K562 (cell line): ENCODE measurements around the gene PPP4R1. TPM values are rescaled to one million over a fixed set of nuclear protein-coding genes. Genes with fewer than 3 reads are reported as not detected.

ENCODE experiments used
- ATAC-seq: fragments of 200-7000 bp; cut with Tn5 transposase; 3 replicates; pipeline ENCODE4 v1.9.1; 2020; ENCODE audit warnings: moderate library complexity
- BruUV-seq: library from RNA; stranded (reverse); fragments of 400-500 nt; replicated peaks from 2 replicates; lab custom pipeline; 2021; lab: Mats Ljungman, UMichigan
- CTCF ChIA-PET: fragments of 300-600 bp; formaldehyde crosslinking; extraction: SDS; loops from one replicate; lab custom pipeline; 2021; ENCODE audit warnings: low intra/inter-chr PET ratio; lab: Yijun Ruan, JAX
- POLR2A ChIA-PET: fragments of 300-600, 350-650 bp; sonication (Branson Sonifier 250); formaldehyde crosslinking; extraction: SDS; loops from one replicate; lab custom pipeline; 2021; ENCODE audit warnings: antibody characterized with exemption, inconsistent platforms; lab: Yijun Ruan, JAX
- DNase-seq, 4 experiments: peaks; one replicate each; pipeline versions ENCODE4 v3.0.0 to v3.0.0-alpha.2; 2011 to 2018; ENCODE audit warnings: low spot score in 3 of 4, mixed read lengths in 3 of 4; ENCODE audit errors: extremely low read depth in 1 of 4
- FAIRE-seq: peaks from 2 replicates; lab custom pipeline; 2011; peaks lifted over from hg19 to GRCh38; lab: Jason Lieb, UNC
- H2AFZ ChIP-seq: 2 replicates; pipeline ENCODE4 v1.6.0; 2011; ENCODE audit warnings: low read depth, low read length, control low read depth, inconsistent platforms
- H3K27ac ChIP-seq: fragments of 200-600 bp; 3 replicates; pipeline ENCODE4 v1.8.0; 2011; ENCODE audit warnings: low read depth, mild to moderate bottlenecking, control low read depth, inconsistent platforms, low read length, moderate library complexity, mixed read lengths; ENCODE audit errors: extremely low read depth
- H3K27me3 ChIP-seq, 2 experiments: fragments of 300-600 bp in 1 of 2; 2 replicates in 1 of 2; 3 replicates in 1 of 2; pipeline versions ENCODE4 v1.6.0 to v1.8.0; 2011; ENCODE audit warnings: inconsistent platforms in 2 of 2, low read length in 2 of 2, mild to moderate bottlenecking in 1 of 2, mixed read lengths in 1 of 2, moderate library complexity in 1 of 2; ENCODE audit not compliant: control insufficient read depth in 2 of 2, insufficient read depth in 2 of 2
- H3K36me3 ChIP-seq: fragments of 300-600 bp; 3 replicates; pipeline ENCODE4 v1.8.0; 2011; ENCODE audit warnings: mild to moderate bottlenecking, low read length, inconsistent platforms; ENCODE audit not compliant: control insufficient read depth, insufficient read depth
- H3K4me1 ChIP-seq, 2 experiments: fragments of 200-600 bp in 1 of 2; replicated peaks in 1 of 2; 2 replicates in 1 of 2; 3 replicates in 1 of 2; pipeline versions ENCODE4 v1.5.1 to v1.8.0; 2011; ENCODE audit warnings: inconsistent platforms in 2 of 2, low read length in 2 of 2, mild to moderate bottlenecking in 1 of 2, mixed read lengths in 1 of 2, moderate library complexity in 1 of 2; ENCODE audit not compliant: control insufficient read depth in 2 of 2, insufficient read depth in 2 of 2
- H3K4me2 ChIP-seq: 2 replicates; pipeline ENCODE4 v1.6.1; 2011; ENCODE audit warnings: low read length, control low read depth, inconsistent platforms, mixed read lengths; ENCODE audit not compliant: insufficient read depth
- H3K4me3 ChIP-seq: fragments of 200-600 bp; sonication (generic), shearing (Covaris generic); 2 replicates; pipeline ENCODE4 v1.5.1; 2016; ENCODE audit warnings: control low read depth, inconsistent platforms
- H3K79me2 ChIP-seq: fragments of 200-600 bp; 3 replicates; pipeline ENCODE4 v1.8.0; 2011; ENCODE audit warnings: low read length, inconsistent platforms; ENCODE audit not compliant: control insufficient read depth, insufficient read depth
- H3K9ac ChIP-seq, 2 experiments: 2 replicates each; pipeline versions ENCODE4 v1.6.0 to v1.6.1; 2011; ENCODE audit warnings: low read depth in 2 of 2, low read length in 2 of 2, control low read depth in 1 of 2, inconsistent platforms in 1 of 2, mild to moderate bottlenecking in 1 of 2, mixed read lengths in 1 of 2; ENCODE audit not compliant: insufficient read depth in 1 of 2
- H3K9me1 ChIP-seq: one replicate; pipeline ENCODE4 v1.6.0; 2011; ENCODE audit warnings: inconsistent platforms, mild to moderate bottlenecking, low read length, moderate library complexity; ENCODE audit not compliant: control insufficient read depth, insufficient read depth
- H3K9me3 ChIP-seq: replicated peaks from 2 replicates; pipeline ENCODE4 v1.5.1; 2011; ENCODE audit warnings: low read depth, low read length, inconsistent platforms; ENCODE audit not compliant: control insufficient read depth, insufficient read depth
- H4K20me1 ChIP-seq: replicated peaks from 2 replicates; pipeline ENCODE4 v1.6.1; 2011; ENCODE audit warnings: low read length, inconsistent platforms, mixed read lengths; ENCODE audit not compliant: control insufficient read depth, insufficient read depth
- ARHGAP35 ChIP-seq: fragments of 450-650 bp; IDR thresholded peaks from 2 replicates; pipeline ENCODE4 v1.6.1; 2018; ENCODE audit not compliant: partially characterized antibody
- BACH1 ChIP-seq: fragments of 200-800 bp; sonication (Bioruptor generic); IDR thresholded peaks from 2 replicates; pipeline ENCODE4 v1.6.1; 2016; ENCODE audit warnings: missing genetic modification characterization, missing compliant biosample characterization
- MTF1 ChIP-seq: fragments of 250-450 bp; sonication (Bioruptor Pico); IDR thresholded peaks from 2 replicates; pipeline ENCODE4 v1.9.0; 2021; ENCODE audit warnings: moderate library complexity, mild to moderate bottlenecking, inconsistent platforms, borderline replicate concordance
- POLR2G ChIP-seq: fragments of 200-400 bp; formaldehyde crosslinking; IDR thresholded peaks from 2 replicates; pipeline ENCODE4 v1.6.1; 2017; ENCODE audit warnings: low read depth, mild to moderate bottlenecking, antibody characterized with exemption, low read length, moderate library complexity
- SNRNP70 ChIP-seq: fragments of 200-400 bp; formaldehyde crosslinking; optimal IDR thresholded peaks from 2 replicates; pipeline ENCODE3; 2017; ENCODE audit warnings: low read depth, low read length
- ZNF507 ChIP-seq: conservative IDR thresholded peaks from 2 replicates; pipeline ENCODE4 v1.6.1; 2017; ENCODE audit warnings: missing genetic modification characterization, missing compliant biosample characterization
- ZNF830 ChIP-seq: fragments of 250-450 bp; sonication (Bioruptor Pico); IDR thresholded peaks from 2 replicates; pipeline ENCODE4 v1.5.0; 2021; ENCODE audit warnings: mild to moderate bottlenecking
- WGBS: fragments of 100-300 bp; shearing (Covaris generic); methylation state at CpG from one replicate; pipeline ENCODE4 v1.1.6; 2016; ENCODE audit warnings: low coverage, mixed read lengths; ENCODE audit not compliant: insufficient coverage; ENCODE audit errors: missing lambda C conversion rate; 5-methylcytosine and 5-hydroxymethylcytosine counted together
- in situ Hi-C: fragments of 300-500 bp; cut with MboI; formaldehyde crosslinking; loops from 4 replicates; pipeline ENCODE4 v1.15.0; 2018; ENCODE audit warnings: inconsistent platforms, mixed read lengths
- intact Hi-C: fragments of 100-400 bp; cut with micrococcal nuclease; formaldehyde crosslinking; loops from 2 replicates; pipeline ENCODE4 v1.14.2; 2022
- polyA plus RNA-seq, 8 experiments: library from polyadenylated mRNA; depleted of rRNA in 4 of 8; stranded (reverse) in 5 of 8; unstranded in 3 of 8; fragments of >200 nt; fragmentation: Nextera tagmentation in 2 of 8; fragmentation: Illumina TruSeq in 1 of 8; extraction: Ambion mirVana in 2 of 8; extraction: Trizol in 1 of 8; gene quantifications; 2 replicates each; pipeline versions ENCODE4 v1.2.1 to v1.2.3, GENCODE V29; 2011 to 2014; ENCODE audit warnings: inconsistent platforms in 1 of 8, missing spikeins in 1 of 8
- total RNA-seq, 7 experiments: library from RNA; depleted of rRNA in 6 of 7; stranded (reverse); fragments of >200 nt in 6 of 7; fragmentation: Illumina TruSeq in 2 of 7; extraction: Trizol in 2 of 7; gene quantifications; 2 replicates each; pipeline versions ENCODE4 v1.2.1 to v1.2.3, GENCODE V29; 2011 to 2021; ENCODE audit warnings: low replicate concordance in 1 of 7
- TF ChIP-seq, protein P1 (sequence below): IDR thresholded peaks from 3 replicates; pipeline ENCODE4 v1.6.1; 2011; ENCODE audit warnings: borderline replicate concordance, mild to moderate bottlenecking, moderate library complexity; ENCODE audit not compliant: insufficient read length; ENCODE audit errors: extremely low read depth
- TF ChIP-seq, protein P2 (sequence below): sonication (generic); formaldehyde crosslinking; IDR thresholded peaks from 2 replicates; pipeline ENCODE4 v1.8.0; 2022; ENCODE audit warnings: mild to moderate bottlenecking, missing genetic modification reagents
- TF ChIP-seq, protein P3 (sequence below): fragments of 450-650 bp; IDR thresholded peaks from 2 replicates; pipeline ENCODE4 v1.6.1; 2017; ENCODE audit warnings: mild to moderate bottlenecking, moderate library complexity

PPP4R1 gene
- total and polyA plus RNA-seq, 9 of the 15 experiments (the other 6 are each of a cell fraction or from before 2014, with no cell fraction given), result 23.5 to 136 (median 84.5) TPM

DNA sequence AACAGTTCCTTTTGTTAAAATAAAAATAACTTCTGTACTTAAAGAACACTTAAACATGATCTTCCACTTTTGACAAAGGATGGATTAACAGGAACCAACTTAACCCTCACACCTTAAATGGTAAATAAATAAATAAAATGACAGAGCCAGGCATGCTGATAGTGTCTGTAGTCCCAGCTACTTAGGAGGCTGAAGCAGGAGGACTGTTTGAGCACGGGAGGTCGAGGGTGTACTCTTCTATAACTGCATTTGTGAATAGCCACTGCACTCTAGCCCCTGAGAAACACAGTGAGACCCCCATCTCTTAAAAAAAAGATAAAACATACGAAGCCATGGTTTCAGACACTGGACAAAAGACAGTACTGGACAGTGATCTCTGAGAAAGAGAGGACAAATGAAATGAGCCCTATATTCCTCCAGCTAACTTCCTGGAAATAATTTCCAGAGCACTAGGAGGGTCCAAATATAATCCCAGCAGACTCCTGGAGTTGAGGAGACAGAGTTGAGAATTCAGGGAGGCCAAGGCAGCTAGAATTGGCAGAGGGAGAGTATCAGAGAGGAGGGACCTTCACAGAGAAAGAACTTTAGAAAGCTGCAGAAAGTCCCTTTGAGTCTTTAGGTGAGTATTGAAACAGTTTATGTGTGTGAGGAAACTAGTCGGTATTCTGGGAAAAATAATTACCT, 17.4 kb downstream of the PPP4R1 start:
- in situ Hi-C loops, result no loop called here
- no peak overlapping the region for H3K4me2 ChIP-seq
- BruUV-seq, result no TSS peak
- DNase-seq (no peak), ATAC-seq (peak; percentile 52), FAIRE-seq (no peak)
- ChIA-PET POLR2A (interaction anchor here (0.7 to 6.9 kb wide), 7 partner anchors 9 to 82 kb away, joined by 3 to 41 read pairs (median 4); partner anchors contain the start of gene PPP4R1), CTCF (no interaction called here)
- no peak overlapping the region; the same call in 2 of the 3 replicates for H3K27ac ChIP-seq
- H3K36me3 ChIP-seq, result peaks cover 24% of the 10 kb centered on the region
- H3K9me1 ChIP-seq, result no peaks in the 10 kb centered on the region
- no peaks in the 10 kb centered on the region; a peak in 1 of 5 replicates for H3K4me1 ChIP-seq
- H2AFZ ChIP-seq, result no peak overlapping the region
- H3K79me2 ChIP-seq, result peaks cover 84% of the 10 kb centered on the region
- H4K20me1 ChIP-seq, result no peaks in the 10 kb centered on the region
- TF ChIP-seq, protein P1, sequence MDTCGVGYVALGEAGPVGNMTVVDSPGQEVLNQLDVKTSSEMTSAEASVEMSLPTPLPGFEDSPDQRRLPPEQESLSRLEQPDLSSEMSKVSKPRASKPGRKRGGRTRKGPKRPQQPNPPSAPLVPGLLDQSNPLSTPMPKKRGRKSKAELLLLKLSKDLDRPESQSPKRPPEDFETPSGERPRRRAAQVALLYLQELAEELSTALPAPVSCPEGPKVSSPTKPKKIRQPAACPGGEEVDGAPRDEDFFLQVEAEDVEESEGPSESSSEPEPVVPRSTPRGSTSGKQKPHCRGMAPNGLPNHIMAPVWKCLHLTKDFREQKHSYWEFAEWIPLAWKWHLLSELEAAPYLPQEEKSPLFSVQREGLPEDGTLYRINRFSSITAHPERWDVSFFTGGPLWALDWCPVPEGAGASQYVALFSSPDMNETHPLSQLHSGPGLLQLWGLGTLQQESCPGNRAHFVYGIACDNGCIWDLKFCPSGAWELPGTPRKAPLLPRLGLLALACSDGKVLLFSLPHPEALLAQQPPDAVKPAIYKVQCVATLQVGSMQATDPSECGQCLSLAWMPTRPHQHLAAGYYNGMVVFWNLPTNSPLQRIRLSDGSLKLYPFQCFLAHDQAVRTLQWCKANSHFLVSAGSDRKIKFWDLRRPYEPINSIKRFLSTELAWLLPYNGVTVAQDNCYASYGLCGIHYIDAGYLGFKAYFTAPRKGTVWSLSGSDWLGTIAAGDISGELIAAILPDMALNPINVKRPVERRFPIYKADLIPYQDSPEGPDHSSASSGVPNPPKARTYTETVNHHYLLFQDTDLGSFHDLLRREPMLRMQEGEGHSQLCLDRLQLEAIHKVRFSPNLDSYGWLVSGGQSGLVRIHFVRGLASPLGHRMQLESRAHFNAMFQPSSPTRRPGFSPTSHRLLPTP, result no peak
- TF ChIP-seq ARHGAP35 (no peak), SNRNP70 (no peak), BACH1 (no peak), MTF1 (CRISPR knock-in tag) (no peak), ZNF507 (tag) (no peak), POLR2G (no peak), ZNF830 (CRISPR knock-in tag) (no peak)
- TF ChIP-seq, protein P2, sequence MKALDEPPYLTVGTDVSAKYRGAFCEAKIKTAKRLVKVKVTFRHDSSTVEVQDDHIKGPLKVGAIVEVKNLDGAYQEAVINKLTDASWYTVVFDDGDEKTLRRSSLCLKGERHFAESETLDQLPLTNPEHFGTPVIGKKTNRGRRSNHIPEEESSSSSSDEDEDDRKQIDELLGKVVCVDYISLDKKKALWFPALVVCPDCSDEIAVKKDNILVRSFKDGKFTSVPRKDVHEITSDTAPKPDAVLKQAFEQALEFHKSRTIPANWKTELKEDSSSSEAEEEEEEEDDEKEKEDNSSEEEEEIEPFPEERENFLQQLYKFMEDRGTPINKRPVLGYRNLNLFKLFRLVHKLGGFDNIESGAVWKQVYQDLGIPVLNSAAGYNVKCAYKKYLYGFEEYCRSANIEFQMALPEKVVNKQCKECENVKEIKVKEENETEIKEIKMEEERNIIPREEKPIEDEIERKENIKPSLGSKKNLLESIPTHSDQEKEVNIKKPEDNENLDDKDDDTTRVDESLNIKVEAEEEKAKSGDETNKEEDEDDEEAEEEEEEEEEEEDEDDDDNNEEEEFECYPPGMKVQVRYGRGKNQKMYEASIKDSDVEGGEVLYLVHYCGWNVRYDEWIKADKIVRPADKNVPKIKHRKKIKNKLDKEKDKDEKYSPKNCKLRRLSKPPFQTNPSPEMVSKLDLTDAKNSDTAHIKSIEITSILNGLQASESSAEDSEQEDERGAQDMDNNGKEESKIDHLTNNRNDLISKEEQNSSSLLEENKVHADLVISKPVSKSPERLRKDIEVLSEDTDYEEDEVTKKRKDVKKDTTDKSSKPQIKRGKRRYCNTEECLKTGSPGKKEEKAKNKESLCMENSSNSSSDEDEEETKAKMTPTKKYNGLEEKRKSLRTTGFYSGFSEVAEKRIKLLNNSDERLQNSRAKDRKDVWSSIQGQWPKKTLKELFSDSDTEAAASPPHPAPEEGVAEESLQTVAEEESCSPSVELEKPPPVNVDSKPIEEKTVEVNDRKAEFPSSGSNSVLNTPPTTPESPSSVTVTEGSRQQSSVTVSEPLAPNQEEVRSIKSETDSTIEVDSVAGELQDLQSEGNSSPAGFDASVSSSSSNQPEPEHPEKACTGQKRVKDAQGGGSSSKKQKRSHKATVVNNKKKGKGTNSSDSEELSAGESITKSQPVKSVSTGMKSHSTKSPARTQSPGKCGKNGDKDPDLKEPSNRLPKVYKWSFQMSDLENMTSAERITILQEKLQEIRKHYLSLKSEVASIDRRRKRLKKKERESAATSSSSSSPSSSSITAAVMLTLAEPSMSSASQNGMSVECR (CRISPR knock-in tag), result no peak
- TF ChIP-seq, protein P3, sequence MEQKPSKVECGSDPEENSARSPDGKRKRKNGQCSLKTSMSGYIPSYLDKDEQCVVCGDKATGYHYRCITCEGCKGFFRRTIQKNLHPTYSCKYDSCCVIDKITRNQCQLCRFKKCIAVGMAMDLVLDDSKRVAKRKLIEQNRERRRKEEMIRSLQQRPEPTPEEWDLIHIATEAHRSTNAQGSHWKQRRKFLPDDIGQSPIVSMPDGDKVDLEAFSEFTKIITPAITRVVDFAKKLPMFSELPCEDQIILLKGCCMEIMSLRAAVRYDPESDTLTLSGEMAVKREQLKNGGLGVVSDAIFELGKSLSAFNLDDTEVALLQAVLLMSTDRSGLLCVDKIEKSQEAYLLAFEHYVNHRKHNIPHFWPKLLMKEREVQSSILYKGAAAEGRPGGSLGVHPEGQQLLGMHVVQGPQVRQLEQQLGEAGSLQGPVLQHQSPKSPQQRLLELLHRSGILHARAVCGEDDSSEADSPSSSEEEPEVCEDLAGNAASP, result no peak
- intact Hi-C loops, result no loop called here
- peaks cover 3% of the 10 kb centered on the region; the same call in 1 of the 2 replicates for H3K9me3 ChIP-seq
- WGBS, result 46% methylated on average over 4 of the region's 4 CpGs
- no peak overlapping the region for H3K9ac ChIP-seq
- no peaks in the 10 kb centered on the region for H3K27me3 ChIP-seq
- H3K4me3 ChIP-seq, result no peak overlapping the region
